NB4 (cell line): ENCODE measurements around the gene PITX2.

Source experiments
- MYC ChIP-seq: IDR thresholded peaks from 2 replicates; pipeline ENCODE4 v1.6.1; 2011; ENCODE audit warnings: low read depth, low read length
- POLR2A ChIP-seq: IDR thresholded peaks from 2 replicates; pipeline ENCODE4 v1.6.1; 2011; ENCODE audit warnings: mild to moderate bottlenecking; ENCODE audit not compliant: insufficient read length; ENCODE audit errors: extremely low read depth
- TF ChIP-seq, protein P1 (sequence below): IDR thresholded peaks from one replicate; pipeline ENCODE4 v1.5.1; 2012; ENCODE audit warnings: low read depth, low read length
- TF ChIP-seq, protein P2 (sequence below): IDR thresholded peaks from 2 replicates; pipeline ENCODE4 v1.6.1; 2011; ENCODE audit warnings: low read depth, low read length

DNA sequence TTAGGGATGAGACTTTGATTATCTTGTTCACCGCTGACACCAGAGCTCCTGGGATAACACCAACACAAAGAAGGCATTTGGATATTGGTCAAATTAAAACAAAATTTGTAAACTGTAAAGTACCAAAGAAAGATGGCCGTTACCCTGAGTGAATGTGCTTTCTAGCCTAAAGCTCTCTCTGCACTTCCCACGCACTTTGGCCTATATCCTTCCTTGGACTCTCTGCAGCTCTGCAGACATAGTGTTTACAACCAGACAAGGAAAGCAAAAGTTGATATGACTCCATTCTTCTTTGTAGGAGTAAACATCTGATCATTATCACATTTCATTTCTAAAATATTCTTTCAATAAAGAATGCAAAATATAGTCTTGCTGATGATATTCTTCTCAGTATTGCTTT is 44.8 kb upstream of the PITX2 start:
- TF ChIP-seq POLR2A, result no peak
- TF ChIP-seq, protein P1, sequence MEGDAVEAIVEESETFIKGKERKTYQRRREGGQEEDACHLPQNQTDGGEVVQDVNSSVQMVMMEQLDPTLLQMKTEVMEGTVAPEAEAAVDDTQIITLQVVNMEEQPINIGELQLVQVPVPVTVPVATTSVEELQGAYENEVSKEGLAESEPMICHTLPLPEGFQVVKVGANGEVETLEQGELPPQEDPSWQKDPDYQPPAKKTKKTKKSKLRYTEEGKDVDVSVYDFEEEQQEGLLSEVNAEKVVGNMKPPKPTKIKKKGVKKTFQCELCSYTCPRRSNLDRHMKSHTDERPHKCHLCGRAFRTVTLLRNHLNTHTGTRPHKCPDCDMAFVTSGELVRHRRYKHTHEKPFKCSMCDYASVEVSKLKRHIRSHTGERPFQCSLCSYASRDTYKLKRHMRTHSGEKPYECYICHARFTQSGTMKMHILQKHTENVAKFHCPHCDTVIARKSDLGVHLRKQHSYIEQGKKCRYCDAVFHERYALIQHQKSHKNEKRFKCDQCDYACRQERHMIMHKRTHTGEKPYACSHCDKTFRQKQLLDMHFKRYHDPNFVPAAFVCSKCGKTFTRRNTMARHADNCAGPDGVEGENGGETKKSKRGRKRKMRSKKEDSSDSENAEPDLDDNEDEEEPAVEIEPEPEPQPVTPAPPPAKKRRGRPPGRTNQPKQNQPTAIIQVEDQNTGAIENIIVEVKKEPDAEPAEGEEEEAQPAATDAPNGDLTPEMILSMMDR, result no peak
- TF ChIP-seq, protein P2, sequence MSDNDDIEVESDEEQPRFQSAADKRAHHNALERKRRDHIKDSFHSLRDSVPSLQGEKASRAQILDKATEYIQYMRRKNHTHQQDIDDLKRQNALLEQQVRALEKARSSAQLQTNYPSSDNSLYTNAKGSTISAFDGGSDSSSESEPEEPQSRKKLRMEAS, result no peak
- TF ChIP-seq MYC, result no peak
